Measurements from ENCODE around the gene C3orf20.
"Not testable (repeated sequence)": the region's sequence is repeated elsewhere in the genome, so short reads cannot be mapped to it uniquely, and the experiment has no call there.

C3orf20 gene

DNA sequence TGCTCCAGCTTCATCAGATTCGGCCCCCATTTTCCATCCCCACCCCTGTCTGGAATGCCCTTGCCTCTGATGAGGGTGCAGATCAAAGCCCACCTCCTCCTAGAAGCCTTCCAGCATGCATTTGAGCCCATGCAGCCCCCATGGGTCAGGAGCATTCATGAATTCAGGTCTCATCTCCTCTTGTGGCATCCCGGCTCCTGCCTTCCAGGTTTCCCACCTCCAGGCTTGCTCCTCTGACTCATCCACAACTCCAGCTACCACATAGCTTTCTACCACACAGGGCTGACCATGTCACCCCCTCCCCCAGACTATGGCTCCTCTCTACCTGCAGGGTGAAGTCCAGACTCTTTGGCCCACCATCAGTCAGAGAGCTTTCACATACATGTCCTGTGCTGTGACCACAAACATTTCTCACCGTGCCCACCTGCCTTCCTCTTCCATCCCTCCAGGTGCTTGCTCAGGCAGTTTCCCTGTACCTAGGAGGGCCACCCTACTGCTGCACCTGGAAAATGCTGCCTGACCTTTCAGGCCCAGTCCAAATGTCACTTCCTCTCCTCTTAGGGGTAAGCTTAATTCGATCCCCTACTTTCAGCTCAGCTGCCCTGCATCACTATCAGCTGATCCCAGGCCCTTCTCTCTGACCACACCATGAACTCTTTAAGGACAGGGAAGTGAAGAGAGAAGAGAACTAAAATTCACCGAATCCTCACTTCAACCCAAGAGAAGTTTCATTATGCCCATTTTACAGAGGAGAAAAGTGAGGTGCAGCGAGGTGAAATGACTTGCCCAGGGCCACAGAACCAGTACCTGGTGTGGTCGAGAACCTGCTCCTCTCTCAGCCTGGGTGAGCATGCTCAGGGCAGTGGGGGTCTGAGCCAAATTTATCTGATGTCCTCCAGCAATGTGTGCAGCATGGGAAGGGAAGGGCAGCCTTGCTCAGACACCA lies 130.2 kb downstream of the C3orf20 start:
- H3K9me3 ChIP-seq (ENCODE audit: control insufficient read depth, low read depth, low read length), result no peaks in the 10 kb centered on the region
- H3K27ac ChIP-seq (ENCODE audit: low read length), result no peak overlapping the region
- H3K4me3 ChIP-seq (ENCODE audit: low read length), result no peak overlapping the region
- H3K27me3 ChIP-seq (ENCODE audit: control insufficient read depth, insufficient read depth, low read length), result peaks cover 28% of the 10 kb centered on the region
- H3K9ac ChIP-seq (ENCODE audit: low read length), result no peak overlapping the region
- H3K4me1 ChIP-seq (ENCODE audit: control insufficient read depth, low read depth, low read length), result no peaks in the 10 kb centered on the region
- H3K36me3 ChIP-seq (ENCODE audit: control insufficient read depth, low read depth, low read length), result no peaks in the 10 kb centered on the region

GRCh38 chr3:14805961-14806537 lies 131.1 kb downstream of the C3orf20 start:
- Histone ChIP-seq H3K4me1 (ENCODE audit: control insufficient read depth, low read depth, low read length) (no peaks in the 10 kb centered on the region), H3K27ac (ENCODE audit: low read length) (no peak overlapping the region), H3K9ac (ENCODE audit: low read length) (no peak overlapping the region), H3K27me3 (ENCODE audit: control insufficient read depth, insufficient read depth, low read length) (peaks cover 34% of the 10 kb centered on the region), H3K36me3 (ENCODE audit: control insufficient read depth, low read depth, low read length) (no peaks in the 10 kb centered on the region), H3K9me3 (ENCODE audit: control insufficient read depth, low read depth, low read length) (no peaks in the 10 kb centered on the region), H3K4me3 (ENCODE audit: low read length) (no peak overlapping the region)

DNA sequence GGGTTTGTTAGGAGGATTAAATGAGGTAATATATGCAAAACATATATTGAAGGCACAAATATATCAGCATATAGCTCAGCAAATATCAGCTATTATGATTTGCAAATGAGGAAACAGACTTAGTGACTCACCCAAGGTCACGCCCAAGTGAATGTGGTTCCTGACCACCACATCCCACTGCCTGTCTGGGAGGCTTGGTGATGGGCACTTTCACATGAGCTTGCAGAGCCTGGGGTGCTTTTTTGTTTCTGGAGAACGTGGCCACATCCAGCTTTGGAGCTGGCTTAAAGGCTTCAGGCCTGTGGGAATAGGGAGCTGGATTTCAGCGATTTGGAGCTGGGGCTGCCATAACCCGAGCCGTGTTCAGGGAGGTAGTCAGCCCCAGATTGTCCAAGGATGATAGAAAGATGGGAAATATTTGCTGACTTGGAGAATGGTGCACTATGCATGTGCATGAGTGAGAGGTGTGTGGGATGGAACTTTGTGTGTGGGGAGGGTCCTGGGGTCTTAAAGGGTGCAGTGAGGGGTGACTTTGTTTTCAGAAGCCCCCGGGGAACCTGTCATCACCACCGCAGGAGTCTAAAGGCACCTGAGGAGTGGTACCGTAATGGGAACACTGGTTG lies 131.8 kb downstream of the C3orf20 start:
- Histone ChIP-seq H3K27ac (ENCODE audit: low read length) (no peak overlapping the region), H3K9ac (ENCODE audit: low read length) (no peak overlapping the region), H3K27me3 (ENCODE audit: control insufficient read depth, insufficient read depth, low read length) (peaks cover 41% of the 10 kb centered on the region), H3K36me3 (ENCODE audit: control insufficient read depth, low read depth, low read length) (no peaks in the 10 kb centered on the region), H3K9me3 (ENCODE audit: control insufficient read depth, low read depth, low read length) (no peaks in the 10 kb centered on the region), H3K4me1 (ENCODE audit: control insufficient read depth, low read depth, low read length) (no peaks in the 10 kb centered on the region), H3K4me3 (ENCODE audit: low read length) (no peak overlapping the region)

DNA sequence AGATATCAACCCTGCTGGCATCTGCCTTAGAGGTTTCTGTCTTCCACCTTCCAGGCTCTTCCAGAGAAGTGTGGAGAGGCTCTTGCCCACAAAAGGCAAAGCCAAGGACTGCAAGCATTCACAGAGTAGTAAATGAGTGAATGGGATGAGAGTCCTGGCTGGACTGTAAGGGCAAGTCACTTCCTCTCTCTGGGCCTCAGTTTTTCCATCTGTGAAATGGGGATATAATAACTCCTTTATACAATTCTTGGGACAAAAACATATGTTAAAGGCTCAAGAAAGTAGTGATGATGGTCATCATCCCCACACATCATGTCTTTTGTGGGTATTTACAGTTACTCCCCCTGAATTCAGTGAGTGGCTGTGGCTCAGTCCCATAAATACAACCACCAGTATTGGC lies 133.1 kb downstream of the C3orf20 start:
- no peak overlapping the region for H3K9ac ChIP-seq (ENCODE audit: low read length)
- H3K27me3 ChIP-seq (ENCODE audit: control insufficient read depth, insufficient read depth, low read length), result peaks cover 54% of the 10 kb centered on the region
- no peak overlapping the region for H3K27ac ChIP-seq (ENCODE audit: low read length)
- H3K36me3 ChIP-seq (ENCODE audit: control insufficient read depth, low read depth, low read length), result no peaks in the 10 kb centered on the region
- no peaks in the 10 kb centered on the region for H3K9me3 ChIP-seq (ENCODE audit: control insufficient read depth, low read depth, low read length)
- H3K4me3 ChIP-seq (ENCODE audit: low read length), result no peak overlapping the region
- H3K4me1 ChIP-seq (ENCODE audit: control insufficient read depth, low read depth, low read length), result peaks cover 4% of the 10 kb centered on the region

GRCh38 chr3:14808502-14809266 lies 133.7 kb downstream of the C3orf20 start:
- Histone ChIP-seq H3K36me3 (ENCODE audit: control insufficient read depth, low read depth, low read length) (no peaks in the 10 kb centered on the region), H3K4me1 (ENCODE audit: control insufficient read depth, low read depth, low read length) (peaks cover 4% of the 10 kb centered on the region), H3K27ac (ENCODE audit: low read length) (no peak overlapping the region), H3K9me3 (ENCODE audit: control insufficient read depth, low read depth, low read length) (no peaks in the 10 kb centered on the region), H3K9ac (ENCODE audit: low read length) (no peak overlapping the region), H3K4me3 (ENCODE audit: low read length) (no peak overlapping the region), H3K27me3 (ENCODE audit: control insufficient read depth, insufficient read depth, low read length) (peaks cover 61% of the 10 kb centered on the region)

- not testable (repeated sequence) for H3K9ac ChIP-seq (ENCODE audit: low read length); H3K36me3 ChIP-seq (ENCODE audit: control insufficient read depth, low read depth, low read length); H3K27ac ChIP-seq (ENCODE audit: low read length); H3K9me3 ChIP-seq (ENCODE audit: control insufficient read depth, low read depth, low read length)
- Histone ChIP-seq H3K4me1 (ENCODE audit: control insufficient read depth, low read depth, low read length) (peaks cover 11% of the 10 kb centered on the region), H3K27me3 (ENCODE audit: control insufficient read depth, insufficient read depth, low read length) (peaks cover 61% of the 10 kb centered on the region), H3K4me3 (ENCODE audit: low read length) (peak overlapping the region; percentile 60)
These were observed 134.7 kb downstream of the C3orf20 start for GRCh38 chr3:14809611-14810010.

DNA sequence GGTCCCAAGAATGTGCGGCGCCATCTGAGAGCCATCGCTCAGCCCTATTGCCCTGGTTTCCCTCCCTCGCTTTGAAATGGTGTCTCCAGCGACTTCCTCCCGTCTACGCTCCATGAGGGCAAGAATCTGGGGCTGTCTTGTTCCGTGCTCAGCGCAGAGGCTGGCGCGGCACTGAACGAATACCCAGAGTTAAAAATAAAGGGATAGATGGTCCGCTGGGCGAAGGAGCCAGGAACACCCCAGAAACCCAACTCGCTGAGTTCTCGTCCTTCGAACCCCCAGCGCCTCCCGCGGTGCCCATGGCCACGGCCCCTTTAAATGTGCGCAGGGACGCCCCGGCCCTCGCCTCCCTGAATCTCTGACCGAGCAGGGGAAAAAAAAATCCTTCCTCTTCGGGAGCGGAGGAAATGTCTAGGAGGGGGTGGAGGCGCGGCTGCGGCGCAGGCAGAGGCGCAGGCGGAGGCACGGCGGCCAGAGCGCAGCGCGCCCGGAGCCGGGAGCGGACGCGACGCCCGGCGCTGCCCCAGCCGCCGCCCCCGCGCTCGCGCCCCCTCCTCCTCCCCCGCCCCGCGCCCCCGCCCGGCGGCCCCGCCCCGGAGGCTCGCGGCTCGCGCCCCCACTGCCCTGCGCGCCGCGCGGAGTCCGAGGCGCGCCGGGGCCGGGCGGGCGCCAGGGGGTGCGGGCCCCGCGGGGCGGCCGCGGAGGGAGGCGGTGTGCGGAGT lies 135.3 kb downstream of the C3orf20 start:
- Histone ChIP-seq H3K36me3 (ENCODE audit: control insufficient read depth, low read depth, low read length) (no peaks in the 10 kb centered on the region), H3K4me1 (ENCODE audit: control insufficient read depth, low read depth, low read length) (peaks cover 12% of the 10 kb centered on the region), H3K9ac (ENCODE audit: low read length) (no peak overlapping the region), H3K9me3 (ENCODE audit: control insufficient read depth, low read depth, low read length) (no peaks in the 10 kb centered on the region), H3K4me3 (ENCODE audit: low read length) (peak overlapping the region; percentile 62), H3K27me3 (ENCODE audit: control insufficient read depth, insufficient read depth, low read length) (peaks cover 61% of the 10 kb centered on the region), H3K27ac (ENCODE audit: low read length) (no peak overlapping the region)

GRCh38 chr3:14810801-14811661 lies 136.1 kb downstream of the C3orf20 start:
- peak overlapping the region; percentile 62 for H3K4me3 ChIP-seq (ENCODE audit: low read length)
- H3K9me3 ChIP-seq (ENCODE audit: control insufficient read depth, low read depth, low read length), result no peaks in the 10 kb centered on the region
- no peak overlapping the region for H3K9ac ChIP-seq (ENCODE audit: low read length)
- H3K4me1 ChIP-seq (ENCODE audit: control insufficient read depth, low read depth, low read length), result peaks cover 12% of the 10 kb centered on the region
- peaks cover 61% of the 10 kb centered on the region for H3K27me3 ChIP-seq (ENCODE audit: control insufficient read depth, insufficient read depth, low read length)
- H3K36me3 ChIP-seq (ENCODE audit: control insufficient read depth, low read depth, low read length), result no peaks in the 10 kb centered on the region
- H3K27ac ChIP-seq (ENCODE audit: low read length), result no peak overlapping the region

- Histone ChIP-seq H3K4me3 (ENCODE audit: low read length) (peak overlapping the region; percentile 62), H3K36me3 (ENCODE audit: control insufficient read depth, low read depth, low read length) (no peaks in the 10 kb centered on the region), H3K9ac (ENCODE audit: low read length) (no peak overlapping the region), H3K27me3 (ENCODE audit: control insufficient read depth, insufficient read depth, low read length) (peaks cover 61% of the 10 kb centered on the region), H3K9me3 (ENCODE audit: control insufficient read depth, low read depth, low read length) (no peaks in the 10 kb centered on the region), H3K27ac (ENCODE audit: low read length) (no peak overlapping the region), H3K4me1 (ENCODE audit: control insufficient read depth, low read depth, low read length) (peaks cover 12% of the 10 kb centered on the region)
These were observed 136.7 kb downstream of the C3orf20 start for GRCh38 chr3:14811684-14812083.

- Histone ChIP-seq H3K36me3 (ENCODE audit: control insufficient read depth, low read depth, low read length) (no peaks in the 10 kb centered on the region), H3K27me3 (ENCODE audit: control insufficient read depth, insufficient read depth, low read length) (peaks cover 60% of the 10 kb centered on the region), H3K9ac (ENCODE audit: low read length) (no peak overlapping the region), H3K27ac (ENCODE audit: low read length) (no peak overlapping the region), H3K4me3 (ENCODE audit: low read length) (no peak overlapping the region), H3K4me1 (ENCODE audit: control insufficient read depth, low read depth, low read length) (peaks cover 12% of the 10 kb centered on the region), H3K9me3 (ENCODE audit: control insufficient read depth, low read depth, low read length) (no peaks in the 10 kb centered on the region)
These were observed 137.4 kb downstream of the C3orf20 start for GRCh38 chr3:14812196-14812790.

Data from iPS-18a (cell line).